A549 (cell line): ENCODE results near the gene ACTN1.

Experiments
- CTCF ChIP-seq: fragments of >200 bp; sonication (Bioruptor Twin); formaldehyde crosslinking; IDR thresholded peaks from 3 replicates; pipeline ENCODE4 v1.5.1; 2016
- EP300 ChIP-seq, 2 experiments: fragments of >200 bp; sonication (Bioruptor Twin); formaldehyde crosslinking; IDR thresholded peaks; 2 replicates in 1 of 2; 3 replicates in 1 of 2; pipeline ENCODE4 v1.6.1; 2016 to 2017
- FOSB ChIP-seq: fragments of 250-450 bp; sonication (Bioruptor Pico); IDR thresholded peaks from 2 replicates; pipeline ENCODE4 v1.5.0; 2020; ENCODE audit warnings: mild to moderate bottlenecking, moderate library complexity
- FOSL2 ChIP-seq, 2 experiments: fragments of 450-650 bp in 1 of 2; fragments of >200 bp in 1 of 2; sonication (Bioruptor Twin) in 1 of 2; formaldehyde crosslinking; IDR thresholded peaks; 2 replicates each; pipeline versions ENCODE4 v1.5.0 to v1.6.1; 2016 to 2020; ENCODE audit warnings: mild to moderate bottlenecking in 1 of 2, moderate library complexity in 1 of 2
- HDAC2 ChIP-seq: fragments of 200-600 bp; sonication (generic); IDR thresholded peaks from 2 replicates; pipeline ENCODE4 v1.6.1; 2016
- KDM1A ChIP-seq: fragments of 200-600 bp; sonication (generic); IDR thresholded peaks from 2 replicates; pipeline ENCODE4 v1.6.1; 2016; ENCODE audit warnings: low read depth, mild to moderate bottlenecking
- PHF8 ChIP-seq: fragments of 200-600 bp; sonication (generic); IDR thresholded peaks from 2 replicates; pipeline ENCODE4 v1.6.1; 2016; ENCODE audit warnings: low read depth, mild to moderate bottlenecking, antibody characterized with exemption, moderate library complexity, borderline replicate concordance
- POLR2A ChIP-seq: IDR thresholded peaks from 2 replicates; pipeline ENCODE4 v1.6.1; 2012; ENCODE audit warnings: mild to moderate bottlenecking, low read length
- SMC3 ChIP-seq: fragments of >200 bp; sonication (Bioruptor Twin); formaldehyde crosslinking; IDR thresholded peaks from 3 replicates; pipeline ENCODE4 v1.6.1; 2018; ENCODE audit warnings: inconsistent platforms
- USF2 ChIP-seq: fragments of 450-650 bp; IDR thresholded peaks from 2 replicates; pipeline ENCODE4 v1.6.1; 2014; ENCODE audit warnings: antibody characterized with exemption

- TF ChIP-seq FOSB (CRISPR knock-in tag) (no peak), EP300 (IDR thresholded peaks at IDR 0.05) (no peak), USF2 (no peak), CTCF (no peak), KDM1A (no peak), POLR2A (no peak), HDAC2 (no peak), PHF8 (no peak), FOSL2 (IDR thresholded peaks at IDR 0.05) (no peak), FOSL2 (CRISPR knock-in tag; IDR thresholded peaks at IDR 0.05) (no peak), SMC3 (no peak)
Observed at GRCh38 chr14:68967459-68967940, 11.6 kb downstream of the ACTN1 start.
